Measurements from ENCODE around the gene LGI4.

- TF ChIP-seq CTCF (IDR thresholded peaks at IDR 0.05) (no peak), POLR2A (IDR thresholded peaks at IDR 0.05) (no peak)
Measured at GRCh38 chr19:35166100-35167063, 31.5 kb upstream of the LGI4 start.
